PC-3 (cell line): Measurements from ENCODE around the gene LIM2.

Experiments
- CTCF ChIP-seq: fragments of 300-600 bp; sonication (generic); conservative IDR thresholded peaks from 2 replicates; pipeline ENCODE4 v1.5.1; 2017; ENCODE audit warnings: antibody characterized with exemption, low read depth, mild to moderate bottlenecking, low read length
- EZH2 ChIP-seq: fragments of 300-600 bp; sonication (generic); IDR thresholded peaks from one replicate; pipeline ENCODE4 v1.6.1; 2017; ENCODE audit warnings: antibody characterized with exemption, mild to moderate bottlenecking, low read length; ENCODE audit not compliant: unreplicated experiment
- EZH2phosphoT487 ChIP-seq: fragments of 300-600 bp; sonication (generic); IDR thresholded peaks from 2 replicates; pipeline ENCODE4 v1.6.1; 2018; ENCODE audit warnings: mild to moderate bottlenecking, antibody characterized with exemption, low read length, borderline replicate concordance

- TF ChIP-seq EZH2phosphoT487, result no peak
- TF ChIP-seq CTCF, result no peak
- TF ChIP-seq EZH2, result no peak
Observed at GRCh38 chr19:51417810-51418157, 30.0 kb upstream of the LIM2 start.
